GM21390 (cell line): ENCODE measurements around the gene IFI27L1.

Source experiments
- ATAC-seq: cut with Tn5 transposase; IDR thresholded peaks from one replicate; pipeline ENCODE4 v1.9.1; 2021; ENCODE audit not compliant: unreplicated experiment

IFI27L1 gene

GRCh38 chr14:94113490-94113889 is 32.4 kb downstream of the IFI27L1 start:
- no peak for ATAC-seq

- no peak for ATAC-seq
These were observed 32.9 kb downstream of the IFI27L1 start for GRCh38 chr14:94113908-94114588.

GRCh38 chr14:94114589-94115057 is 33.5 kb downstream of the IFI27L1 start:
- ATAC-seq: no peak

GRCh38 chr14:94115058-94115591 is 34.0 kb downstream of the IFI27L1 start:
- no peak for ATAC-seq

- ATAC-seq: no peak
These were observed 34.5 kb downstream of the IFI27L1 start for GRCh38 chr14:94115631-94116030.

GRCh38 chr14:94116701-94117100 is 35.6 kb downstream of the IFI27L1 start:
- ATAC-seq: no peak

- no peak for ATAC-seq
These were observed 36.7 kb downstream of the IFI27L1 start for GRCh38 chr14:94117856-94118255.

GRCh38 chr14:94119071-94119470 is 38.0 kb downstream of the IFI27L1 start:
- no peak for ATAC-seq

- no peak for ATAC-seq
These were observed 39.7 kb downstream of the IFI27L1 start for GRCh38 chr14:94120667-94121340.

- ATAC-seq: no peak
These were observed 40.4 kb downstream of the IFI27L1 start for GRCh38 chr14:94121485-94121884.

- no peak for ATAC-seq
These were observed 41.3 kb downstream of the IFI27L1 start for GRCh38 chr14:94122438-94122837.

GRCh38 chr14:94123296-94123695 is 42.2 kb downstream of the IFI27L1 start:
- ATAC-seq: no peak

- no peak for ATAC-seq
These were observed 42.8 kb downstream of the IFI27L1 start for GRCh38 chr14:94123868-94124267.

- no peak for ATAC-seq
These were observed 43.7 kb downstream of the IFI27L1 start for GRCh38 chr14:94124582-94125377.

GRCh38 chr14:94125659-94126418 is 44.7 kb downstream of the IFI27L1 start:
- no peak for ATAC-seq

- no peak for ATAC-seq
These were observed 45.2 kb downstream of the IFI27L1 start for GRCh38 chr14:94126419-94126677.

- no peak for ATAC-seq
These were observed 45.7 kb downstream of the IFI27L1 start for GRCh38 chr14:94126800-94127199.

GRCh38 chr14:94127330-94127729 is 46.2 kb downstream of the IFI27L1 start:
- ATAC-seq: no peak

- ATAC-seq: no peak
These were observed 47.2 kb downstream of the IFI27L1 start for GRCh38 chr14:94128216-94128839.

GRCh38 chr14:94129111-94129757 is 48.1 kb downstream of the IFI27L1 start, which contains the start of gene IFI27L2:
Gene IFI27L2, minus strand, starts transcription at chr14:94129604. Its CDS starts 40 bp downstream, at chr14:94129564.
- ATAC-seq: peak; percentile 86
